ENCODE measurements around the gene ITGA7. TPM values are rescaled to one million over a fixed set of nuclear protein-coding genes. Genes with fewer than 3 reads are reported as not detected.

ITGA7 gene
- total and polyA plus RNA-seq, 2 of the 8 experiments (the other 6 are each of a cell fraction or from before 2014, with no cell fraction given) = 57.6 to 86.1 TPM

DNA sequence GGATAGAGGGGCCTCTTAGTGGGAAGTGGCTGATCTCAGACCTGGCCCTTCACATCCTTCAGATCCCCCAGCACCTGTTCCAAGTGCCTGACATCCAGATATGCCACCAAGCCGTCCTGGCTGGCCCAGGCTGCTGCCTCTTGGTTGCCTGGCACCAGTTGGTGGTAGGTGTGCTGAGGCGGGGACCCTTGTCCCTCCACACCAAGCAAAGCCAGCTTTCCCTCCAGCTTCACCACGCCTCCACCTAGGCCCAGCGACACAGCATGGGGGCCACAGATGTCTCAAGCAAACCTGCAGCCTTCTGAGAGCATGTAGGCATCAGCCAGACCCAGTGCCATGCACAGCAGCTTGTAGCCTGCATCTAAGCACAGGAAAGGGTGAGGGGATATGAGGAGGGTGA, 24.6 kb upstream of the ITGA7 start (continued):
- TF ChIP-seq, protein P1, sequence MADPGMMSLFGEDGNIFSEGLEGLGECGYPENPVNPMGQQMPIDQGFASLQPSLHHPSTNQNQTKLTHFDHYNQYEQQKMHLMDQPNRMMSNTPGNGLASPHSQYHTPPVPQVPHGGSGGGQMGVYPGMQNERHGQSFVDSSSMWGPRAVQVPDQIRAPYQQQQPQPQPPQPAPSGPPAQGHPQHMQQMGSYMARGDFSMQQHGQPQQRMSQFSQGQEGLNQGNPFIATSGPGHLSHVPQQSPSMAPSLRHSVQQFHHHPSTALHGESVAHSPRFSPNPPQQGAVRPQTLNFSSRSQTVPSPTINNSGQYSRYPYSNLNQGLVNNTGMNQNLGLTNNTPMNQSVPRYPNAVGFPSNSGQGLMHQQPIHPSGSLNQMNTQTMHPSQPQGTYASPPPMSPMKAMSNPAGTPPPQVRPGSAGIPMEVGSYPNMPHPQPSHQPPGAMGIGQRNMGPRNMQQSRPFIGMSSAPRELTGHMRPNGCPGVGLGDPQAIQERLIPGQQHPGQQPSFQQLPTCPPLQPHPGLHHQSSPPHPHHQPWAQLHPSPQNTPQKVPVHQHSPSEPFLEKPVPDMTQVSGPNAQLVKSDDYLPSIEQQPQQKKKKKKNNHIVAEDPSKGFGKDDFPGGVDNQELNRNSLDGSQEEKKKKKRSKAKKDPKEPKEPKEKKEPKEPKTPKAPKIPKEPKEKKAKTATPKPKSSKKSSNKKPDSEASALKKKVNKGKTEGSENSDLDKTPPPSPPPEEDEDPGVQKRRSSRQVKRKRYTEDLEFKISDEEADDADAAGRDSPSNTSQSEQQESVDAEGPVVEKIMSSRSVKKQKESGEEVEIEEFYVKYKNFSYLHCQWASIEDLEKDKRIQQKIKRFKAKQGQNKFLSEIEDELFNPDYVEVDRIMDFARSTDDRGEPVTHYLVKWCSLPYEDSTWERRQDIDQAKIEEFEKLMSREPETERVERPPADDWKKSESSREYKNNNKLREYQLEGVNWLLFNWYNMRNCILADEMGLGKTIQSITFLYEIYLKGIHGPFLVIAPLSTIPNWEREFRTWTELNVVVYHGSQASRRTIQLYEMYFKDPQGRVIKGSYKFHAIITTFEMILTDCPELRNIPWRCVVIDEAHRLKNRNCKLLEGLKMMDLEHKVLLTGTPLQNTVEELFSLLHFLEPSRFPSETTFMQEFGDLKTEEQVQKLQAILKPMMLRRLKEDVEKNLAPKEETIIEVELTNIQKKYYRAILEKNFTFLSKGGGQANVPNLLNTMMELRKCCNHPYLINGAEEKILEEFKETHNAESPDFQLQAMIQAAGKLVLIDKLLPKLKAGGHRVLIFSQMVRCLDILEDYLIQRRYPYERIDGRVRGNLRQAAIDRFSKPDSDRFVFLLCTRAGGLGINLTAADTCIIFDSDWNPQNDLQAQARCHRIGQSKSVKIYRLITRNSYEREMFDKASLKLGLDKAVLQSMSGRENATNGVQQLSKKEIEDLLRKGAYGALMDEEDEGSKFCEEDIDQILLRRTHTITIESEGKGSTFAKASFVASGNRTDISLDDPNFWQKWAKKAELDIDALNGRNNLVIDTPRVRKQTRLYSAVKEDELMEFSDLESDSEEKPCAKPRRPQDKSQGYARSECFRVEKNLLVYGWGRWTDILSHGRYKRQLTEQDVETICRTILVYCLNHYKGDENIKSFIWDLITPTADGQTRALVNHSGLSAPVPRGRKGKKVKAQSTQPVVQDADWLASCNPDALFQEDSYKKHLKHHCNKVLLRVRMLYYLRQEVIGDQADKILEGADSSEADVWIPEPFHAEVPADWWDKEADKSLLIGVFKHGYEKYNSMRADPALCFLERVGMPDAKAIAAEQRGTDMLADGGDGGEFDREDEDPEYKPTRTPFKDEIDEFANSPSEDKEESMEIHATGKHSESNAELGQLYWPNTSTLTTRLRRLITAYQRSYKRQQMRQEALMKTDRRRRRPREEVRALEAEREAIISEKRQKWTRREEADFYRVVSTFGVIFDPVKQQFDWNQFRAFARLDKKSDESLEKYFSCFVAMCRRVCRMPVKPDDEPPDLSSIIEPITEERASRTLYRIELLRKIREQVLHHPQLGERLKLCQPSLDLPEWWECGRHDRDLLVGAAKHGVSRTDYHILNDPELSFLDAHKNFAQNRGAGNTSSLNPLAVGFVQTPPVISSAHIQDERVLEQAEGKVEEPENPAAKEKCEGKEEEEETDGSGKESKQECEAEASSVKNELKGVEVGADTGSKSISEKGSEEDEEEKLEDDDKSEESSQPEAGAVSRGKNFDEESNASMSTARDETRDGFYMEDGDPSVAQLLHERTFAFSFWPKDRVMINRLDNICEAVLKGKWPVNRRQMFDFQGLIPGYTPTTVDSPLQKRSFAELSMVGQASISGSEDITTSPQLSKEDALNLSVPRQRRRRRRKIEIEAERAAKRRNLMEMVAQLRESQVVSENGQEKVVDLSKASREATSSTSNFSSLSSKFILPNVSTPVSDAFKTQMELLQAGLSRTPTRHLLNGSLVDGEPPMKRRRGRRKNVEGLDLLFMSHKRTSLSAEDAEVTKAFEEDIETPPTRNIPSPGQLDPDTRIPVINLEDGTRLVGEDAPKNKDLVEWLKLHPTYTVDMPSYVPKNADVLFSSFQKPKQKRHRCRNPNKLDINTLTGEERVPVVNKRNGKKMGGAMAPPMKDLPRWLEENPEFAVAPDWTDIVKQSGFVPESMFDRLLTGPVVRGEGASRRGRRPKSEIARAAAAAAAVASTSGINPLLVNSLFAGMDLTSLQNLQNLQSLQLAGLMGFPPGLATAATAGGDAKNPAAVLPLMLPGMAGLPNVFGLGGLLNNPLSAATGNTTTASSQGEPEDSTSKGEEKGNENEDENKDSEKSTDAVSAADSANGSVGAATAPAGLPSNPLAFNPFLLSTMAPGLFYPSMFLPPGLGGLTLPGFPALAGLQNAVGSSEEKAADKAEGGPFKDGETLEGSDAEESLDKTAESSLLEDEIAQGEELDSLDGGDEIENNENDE (IDR thresholded peaks at IDR 0.05; ENCODE audit: insufficient replicate concordance, low read length) = no peak
- TF ChIP-seq SIN3A (conservative IDR thresholded peaks at IDR 0.05 in 1 of 2, IDR thresholded peaks at IDR 0.05 in 1 of 2; ENCODE audit: low read depth in 1 of 2, low read length in 2 of 2) (no peak), BRCA1 (IDR thresholded peaks at IDR 0.05; ENCODE audit: low read depth, low read length) (no peak)
- TF ChIP-seq, protein P2, sequence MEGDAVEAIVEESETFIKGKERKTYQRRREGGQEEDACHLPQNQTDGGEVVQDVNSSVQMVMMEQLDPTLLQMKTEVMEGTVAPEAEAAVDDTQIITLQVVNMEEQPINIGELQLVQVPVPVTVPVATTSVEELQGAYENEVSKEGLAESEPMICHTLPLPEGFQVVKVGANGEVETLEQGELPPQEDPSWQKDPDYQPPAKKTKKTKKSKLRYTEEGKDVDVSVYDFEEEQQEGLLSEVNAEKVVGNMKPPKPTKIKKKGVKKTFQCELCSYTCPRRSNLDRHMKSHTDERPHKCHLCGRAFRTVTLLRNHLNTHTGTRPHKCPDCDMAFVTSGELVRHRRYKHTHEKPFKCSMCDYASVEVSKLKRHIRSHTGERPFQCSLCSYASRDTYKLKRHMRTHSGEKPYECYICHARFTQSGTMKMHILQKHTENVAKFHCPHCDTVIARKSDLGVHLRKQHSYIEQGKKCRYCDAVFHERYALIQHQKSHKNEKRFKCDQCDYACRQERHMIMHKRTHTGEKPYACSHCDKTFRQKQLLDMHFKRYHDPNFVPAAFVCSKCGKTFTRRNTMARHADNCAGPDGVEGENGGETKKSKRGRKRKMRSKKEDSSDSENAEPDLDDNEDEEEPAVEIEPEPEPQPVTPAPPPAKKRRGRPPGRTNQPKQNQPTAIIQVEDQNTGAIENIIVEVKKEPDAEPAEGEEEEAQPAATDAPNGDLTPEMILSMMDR (IDR thresholded peaks at IDR 0.05; ENCODE audit: control extremely low read depth in 1 of 3, insufficient read depth in 1 of 3, low read depth in 1 of 3, low read length in 3 of 3) = no peak
